HG03064 (cell line): ENCODE results near the gene SMG6.
A peak's percentile ranks its signal among the peaks of the same experiment; 100 is the strongest.

Source experiments
- ATAC-seq: cut with Tn5 transposase; IDR thresholded peaks from one replicate; pipeline ENCODE4 v1.9.1; 2021; ENCODE audit warnings: low read depth; ENCODE audit not compliant: unreplicated experiment

Gene SMG6

GRCh38 chr17:2237950-2238349 lies 65.6 kb downstream of the SMG6 start:
- no peak for ATAC-seq

- no peak for ATAC-seq
Observed at GRCh38 chr17:2237521-2237921, 66.1 kb downstream of the SMG6 start.

- no peak for ATAC-seq
Observed at GRCh38 chr17:2235792-2236366, 67.7 kb downstream of the SMG6 start.

GRCh38 chr17:2235265-2235664 lies 68.3 kb downstream of the SMG6 start:
- ATAC-seq, result no peak

- ATAC-seq, result no peak
Observed at GRCh38 chr17:2233441-2233947, 70.1 kb downstream of the SMG6 start.

- no peak for ATAC-seq
Observed at GRCh38 chr17:2232244-2232638, 71.3 kb downstream of the SMG6 start.

- ATAC-seq, result no peak
Observed at GRCh38 chr17:2230877-2231276, 72.7 kb downstream of the SMG6 start.

GRCh38 chr17:2227025-2227699 lies 76.4 kb downstream of the SMG6 start:
- no peak for ATAC-seq

GRCh38 chr17:2223617-2223927 lies 80.0 kb downstream of the SMG6 start:
- ATAC-seq, result no peak

GRCh38 chr17:2222901-2223616 lies 80.5 kb downstream of the SMG6 start:
- no peak for ATAC-seq

- no peak for ATAC-seq
Observed at GRCh38 chr17:2222301-2222700, 81.3 kb downstream of the SMG6 start.

- no peak for ATAC-seq
Observed at GRCh38 chr17:2218426-2218825, 85.2 kb downstream of the SMG6 start.

GRCh38 chr17:2215616-2216364 lies 87.8 kb downstream of the SMG6 start:
- peak; percentile 66 for ATAC-seq

GRCh38 chr17:2214929-2215615 lies 88.5 kb downstream of the SMG6 start:
- no peak for ATAC-seq

- no peak for ATAC-seq
Observed at GRCh38 chr17:2214047-2214928, 89.3 kb downstream of the SMG6 start.

GRCh38 chr17:2213291-2213960 lies 90.2 kb downstream of the SMG6 start:
- ATAC-seq, result no peak

GRCh38 chr17:2212400-2212981 lies 91.1 kb downstream of the SMG6 start:
- ATAC-seq, result no peak

GRCh38 chr17:2211661-2212399 lies 91.8 kb downstream of the SMG6 start:
- ATAC-seq, result no peak
